HG03378 (cell line): ENCODE measurements around the gene ADD3.
"Not testable (repeated sequence)": the region's sequence is repeated elsewhere in the genome, so short reads cannot be mapped to it uniquely, and the experiment has no call there.

Experiments used
- ATAC-seq: cut with Tn5 transposase; IDR thresholded peaks from one replicate; pipeline ENCODE4 v1.9.1; 2021; ENCODE audit warnings: mild to moderate bottlenecking, moderate library complexity; ENCODE audit not compliant: unreplicated experiment

ADD3 gene

DNA sequence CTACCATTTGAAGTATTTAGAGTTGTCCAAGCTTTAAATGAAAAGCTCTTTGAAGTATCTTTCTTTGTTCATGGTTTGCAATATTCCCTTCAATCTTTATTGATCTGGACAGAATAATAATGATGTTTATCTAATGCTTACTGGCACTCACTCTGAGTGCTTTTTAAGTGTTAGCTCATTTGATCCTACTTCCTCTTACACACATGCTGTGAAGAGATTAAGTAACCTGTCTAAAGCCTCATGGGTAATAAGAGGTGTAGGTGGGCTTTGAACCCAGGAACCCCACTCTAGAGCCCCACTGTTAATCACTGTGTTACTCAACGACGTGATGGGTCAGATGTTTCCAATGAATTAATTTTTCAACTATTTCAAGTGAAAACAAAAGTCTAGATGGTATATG lies 31.1 kb upstream of the ADD3 start:
- ATAC-seq = no peak

DNA sequence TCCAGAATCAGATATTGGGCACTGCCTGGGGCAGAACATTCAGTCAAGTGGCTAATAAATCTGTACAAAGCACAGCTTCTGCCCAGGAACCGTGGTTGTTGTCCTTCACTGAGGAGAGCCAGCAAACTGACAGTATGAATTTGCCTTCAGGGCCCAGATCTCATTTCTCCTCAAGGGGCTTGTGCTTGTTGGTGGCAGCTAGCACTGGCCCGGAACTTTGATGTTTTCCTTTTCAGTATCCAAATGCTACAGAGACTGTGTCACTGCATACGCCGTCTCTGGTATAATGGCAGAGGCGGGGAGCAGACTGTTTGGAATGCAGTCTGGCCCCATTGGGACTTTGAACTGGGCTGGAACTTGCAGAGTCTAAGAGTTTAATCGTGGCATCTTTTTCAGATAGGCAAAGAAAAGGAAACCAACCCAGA lies 30.4 kb upstream of the ADD3 start:
- no peak for ATAC-seq

- ATAC-seq = peak; percentile 53
Measured at GRCh38 chr10:109978481-109978880, 29.3 kb upstream of the ADD3 start.

- no peak for ATAC-seq
Measured at GRCh38 chr10:109979215-109979614, 28.6 kb upstream of the ADD3 start.

GRCh38 chr10:109981650-109982049 lies 26.1 kb upstream of the ADD3 start:
- no peak for ATAC-seq

GRCh38 chr10:109982123-109982522 lies 25.7 kb upstream of the ADD3 start:
- ATAC-seq = no peak

- ATAC-seq = no peak
Measured at GRCh38 chr10:109982812-109983211, 25.0 kb upstream of the ADD3 start.

GRCh38 chr10:109984013-109984412 lies 23.8 kb upstream of the ADD3 start:
- ATAC-seq = no peak

DNA sequence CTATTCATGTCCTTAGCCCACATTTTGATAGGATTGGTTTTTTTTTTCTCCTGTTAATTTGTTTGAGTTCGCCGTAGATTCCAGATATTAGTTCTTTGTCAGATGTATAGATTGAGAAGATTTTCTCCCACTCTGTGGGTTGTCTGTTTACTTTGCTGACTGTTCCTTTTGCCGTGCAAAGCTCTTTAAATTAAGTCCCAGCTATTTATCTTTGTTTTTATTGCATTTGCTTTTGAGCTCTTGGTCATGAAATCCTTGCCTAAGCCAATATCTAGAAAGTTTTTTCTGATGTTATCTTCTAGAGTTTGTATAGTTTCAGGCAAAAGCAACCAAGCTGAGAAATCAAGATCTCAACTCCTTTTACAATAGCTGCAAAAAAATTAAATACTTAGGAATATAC lies 22.0 kb upstream of the ADD3 start:
- not testable (repeated sequence) for ATAC-seq

- no peak for ATAC-seq
Measured at GRCh38 chr10:109987452-109988211, 20.2 kb upstream of the ADD3 start.

DNA sequence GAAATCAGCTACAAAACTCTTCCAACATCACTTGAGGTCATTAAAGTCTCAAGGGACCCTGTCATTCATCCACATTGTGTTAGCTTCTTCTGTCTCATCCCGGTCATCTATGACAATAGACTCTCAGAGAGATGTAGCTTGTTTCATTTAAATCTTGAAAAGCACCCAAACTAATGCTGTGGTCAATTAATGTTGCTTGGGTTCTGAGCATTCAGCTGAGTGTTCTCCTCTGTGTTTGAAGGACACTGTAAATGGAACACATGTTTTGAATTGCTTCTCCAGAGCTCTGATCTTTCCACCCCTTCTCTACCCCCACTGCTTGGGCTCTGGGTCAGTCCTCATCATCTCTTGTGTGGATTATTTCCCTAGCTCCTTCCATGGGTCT lies 19.6 kb upstream of the ADD3 start:
- no peak for ATAC-seq

DNA sequence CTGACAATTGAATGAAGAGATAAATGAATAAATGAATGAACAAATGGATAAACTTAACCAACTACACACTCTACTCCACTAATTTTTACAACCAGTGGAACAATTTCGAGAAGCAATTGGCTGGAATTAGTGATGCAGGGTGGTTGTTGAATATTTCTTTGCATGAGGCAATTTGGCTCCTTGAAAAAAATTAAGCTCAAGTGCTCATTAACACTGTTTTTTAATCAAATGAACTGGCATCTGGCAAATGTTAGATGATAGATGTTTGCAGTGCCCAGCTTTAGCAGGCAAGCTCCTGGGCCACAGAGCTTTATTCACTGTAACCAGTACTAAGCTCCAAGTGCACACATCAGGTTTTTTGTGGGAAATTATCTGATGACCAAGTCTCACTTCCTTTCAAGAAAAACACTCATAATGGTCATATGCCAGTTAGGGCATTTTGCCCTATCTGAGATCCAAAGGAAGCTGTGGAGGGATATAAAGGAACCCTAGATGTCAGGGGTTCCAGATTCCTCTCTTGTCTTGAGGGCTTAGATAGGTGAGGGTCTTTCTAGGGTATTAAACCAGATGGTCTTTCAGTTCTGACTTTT lies 16.4 kb upstream of the ADD3 start:
- no peak for ATAC-seq

DNA sequence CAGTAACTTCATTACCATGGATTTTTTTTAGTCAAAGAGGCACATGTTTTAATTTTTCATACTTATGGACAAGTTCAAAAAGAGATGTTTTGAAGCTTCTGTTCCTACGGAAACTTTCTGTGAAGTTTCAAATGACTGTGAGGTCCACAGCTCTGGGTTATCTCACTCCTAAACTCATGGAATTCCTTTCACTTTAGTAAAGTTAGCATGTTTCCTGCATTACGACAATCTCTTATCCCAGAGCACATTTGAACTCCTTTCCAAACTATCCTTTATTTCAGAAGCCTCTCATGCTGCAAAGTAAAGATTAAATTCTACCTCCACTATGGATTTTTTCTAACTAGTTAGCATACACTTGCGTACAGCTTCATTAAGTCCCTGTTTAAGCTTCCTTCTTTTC lies 15.3 kb upstream of the ADD3 start:
- ATAC-seq = no peak

DNA sequence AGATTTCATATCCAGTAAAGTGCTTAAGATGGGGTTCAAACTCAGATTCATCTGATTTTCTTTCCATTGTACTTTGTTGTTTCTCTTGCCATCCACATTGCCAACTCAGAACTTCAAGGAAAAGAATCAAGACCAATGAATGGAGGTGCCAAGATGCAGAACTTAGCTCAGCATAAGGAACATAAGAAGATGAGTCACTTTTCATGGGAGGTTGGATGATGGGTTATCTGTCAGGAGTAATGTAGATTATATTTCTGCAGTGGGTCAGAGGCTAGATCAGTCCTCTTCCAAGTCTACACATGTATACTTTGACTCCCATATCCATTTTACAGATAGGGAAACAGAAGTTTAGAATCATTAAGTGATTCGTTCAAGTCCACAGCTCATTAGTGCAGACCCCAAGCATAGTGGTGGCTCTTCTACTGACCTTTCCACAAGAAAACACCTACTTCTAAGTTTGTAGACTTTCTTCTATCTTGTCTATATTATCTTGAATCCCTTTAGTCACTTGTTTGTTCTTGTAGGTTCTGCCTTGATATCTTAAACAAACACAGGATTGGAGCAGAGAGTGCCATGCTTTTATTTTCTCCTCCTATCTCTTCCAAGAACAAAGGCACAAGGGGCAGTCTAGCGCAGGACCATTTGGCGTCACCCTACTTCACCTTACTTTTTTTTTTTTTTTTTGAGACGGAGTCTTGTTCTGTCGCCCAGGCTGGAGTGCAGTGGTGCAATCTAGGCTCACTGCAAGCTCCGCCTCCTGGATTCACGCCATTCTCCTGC lies 14.0 kb upstream of the ADD3 start:
- no peak for ATAC-seq

GRCh38 chr10:109994711-109995577 lies 12.8 kb upstream of the ADD3 start:
- no peak for ATAC-seq

- ATAC-seq = no peak
Measured at GRCh38 chr10:109995595-109995994, 12.2 kb upstream of the ADD3 start.

DNA sequence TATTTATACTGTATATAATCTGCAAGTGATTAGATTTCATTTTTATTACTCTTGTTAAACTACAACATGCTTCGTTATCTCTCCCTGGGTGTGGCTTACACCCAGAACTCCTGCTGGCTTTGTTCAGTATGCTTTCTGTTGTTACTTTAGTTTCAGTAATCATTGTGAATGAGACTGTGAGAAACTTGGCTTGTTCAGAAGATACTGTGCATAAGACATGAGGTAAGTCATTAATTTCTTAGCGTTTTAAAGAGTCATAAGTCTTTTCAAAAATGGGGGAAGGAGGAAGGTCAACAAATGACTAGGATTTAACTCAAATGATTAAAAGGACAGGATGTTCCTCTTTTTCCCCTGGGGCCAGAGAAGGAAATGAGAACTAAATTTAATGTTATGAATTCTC lies 11.6 kb upstream of the ADD3 start:
- peak; percentile 79 for ATAC-seq

DNA sequence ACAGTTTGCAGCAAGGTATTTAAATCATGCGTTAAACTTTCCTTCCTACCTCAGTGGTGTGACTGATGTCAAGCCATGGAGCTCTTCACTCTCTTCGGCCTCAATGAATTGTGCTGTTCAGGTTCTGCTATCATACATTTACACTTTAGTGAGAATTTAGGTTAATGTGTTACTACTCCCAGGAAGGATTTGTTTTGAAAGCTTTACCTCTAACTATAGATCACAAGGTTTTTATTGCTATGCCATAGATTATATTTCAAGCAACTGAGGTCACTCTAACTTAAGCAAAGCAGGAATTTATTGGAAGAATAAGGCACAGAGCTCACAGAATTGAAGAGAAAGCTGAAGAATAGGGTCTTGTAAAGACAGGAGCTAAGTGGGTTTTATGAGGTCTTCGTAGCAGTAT lies 11.0 kb upstream of the ADD3 start:
- peak; percentile 43 for ATAC-seq

DNA sequence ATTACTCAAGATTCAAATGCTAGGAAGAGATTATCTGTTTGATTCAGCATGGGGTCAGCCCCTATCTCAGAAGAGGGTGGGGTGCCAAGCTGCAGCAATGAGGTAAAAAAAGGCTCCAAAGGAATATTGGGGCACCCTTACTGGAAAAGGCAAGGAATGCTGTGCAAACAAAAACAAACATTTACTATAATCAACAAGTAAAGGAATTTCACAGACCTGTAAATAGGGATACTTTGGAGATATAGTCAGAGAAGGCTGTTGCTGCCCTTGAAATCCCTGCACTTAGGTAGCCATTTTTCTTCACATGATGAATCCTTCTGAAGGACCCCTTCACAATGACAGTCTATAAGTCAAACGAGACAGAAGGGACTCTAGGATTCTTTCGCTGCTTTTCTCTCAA lies 10.6 kb upstream of the ADD3 start:
- no peak for ATAC-seq

GRCh38 chr10:109998513-109998912 lies 9.3 kb upstream of the ADD3 start:
- no peak for ATAC-seq
